H1 (cell line): Measurements from ENCODE around the gene MTF1. TPM values are rescaled to one million over a fixed set of nuclear protein-coding genes. Genes with fewer than 3 reads are reported as not detected.
"Not testable (repeated sequence)": the region's sequence is repeated elsewhere in the genome, so short reads cannot be mapped to it uniquely, and the experiment has no call there.

Source experiments
- CTCF ChIA-PET: fragments of 300-600 bp; sonication (Branson Sonifier 250); formaldehyde crosslinking; loops from one replicate; lab custom pipeline; 2021; ENCODE audit not compliant: partially characterized antibody; lab: Charles Lee
- POLR2A ChIA-PET: fragments of 300-600 bp; sonication (Branson Sonifier 250); formaldehyde crosslinking; loops from one replicate; lab custom pipeline; 2021; ENCODE audit warnings: inconsistent platforms; ENCODE audit not compliant: partially characterized antibody; lab: Charles Lee
- DNase-seq, 2 experiments: peaks; one replicate each; pipeline versions ENCODE4 v3.0.0 to v3.0.0-alpha.2; 2010 to 2022; ENCODE audit warnings: low spot score in 2 of 2, low read depth in 1 of 2, mixed read lengths in 1 of 2
- FAIRE-seq: peaks from 2 replicates; lab custom pipeline; 2011; peaks lifted over from hg19 to GRCh38; lab: Jason Lieb, UNC
- H2AFZ ChIP-seq: 2 replicates; pipeline ENCODE4 v1.8.1; 2012; ENCODE audit warnings: low read length, inconsistent platforms
- H2AK5ac ChIP-seq: 2 replicates; pipeline ENCODE4 v1.6.1; 2013; ENCODE audit warnings: low read depth, low read length
- H2BK120ac ChIP-seq: replicated peaks from 2 replicates; pipeline ENCODE3; 2013; ENCODE audit warnings: low read depth, low read length, inconsistent platforms
- H2BK12ac ChIP-seq: 2 replicates; pipeline ENCODE4 v1.6.1; 2013; ENCODE audit warnings: low read depth, low read length
- H2BK15ac ChIP-seq: 2 replicates; pipeline ENCODE4 v1.6.1; 2013; ENCODE audit warnings: low read length
- H2BK20ac ChIP-seq: 2 replicates; pipeline ENCODE4 v1.6.1; 2013; ENCODE audit warnings: low read length
- H2BK5ac ChIP-seq: 2 replicates; pipeline ENCODE4 v1.6.1; 2013; ENCODE audit warnings: low read depth, low read length
- H3K14ac ChIP-seq: 2 replicates; pipeline ENCODE4 v1.6.1; 2013; ENCODE audit warnings: inconsistent platforms; ENCODE audit not compliant: insufficient read length
- H3K18ac ChIP-seq: 2 replicates; pipeline ENCODE4 v1.6.1; 2013; ENCODE audit warnings: low read length; ENCODE audit errors: extremely low read depth
- H3K23ac ChIP-seq: 2 replicates; pipeline ENCODE4 v1.6.1; 2013; ENCODE audit warnings: inconsistent platforms; ENCODE audit not compliant: insufficient read length
- H3K23me2 ChIP-seq: 2 replicates; pipeline ENCODE4 v1.6.1; 2013; ENCODE audit warnings: low read depth, low read length
- H3K27ac ChIP-seq: 2 replicates; pipeline ENCODE4 v1.6.1; 2011; ENCODE audit warnings: low read depth, low read length, inconsistent platforms
- H3K27me3 ChIP-seq, 4 experiments: replicated peaks in 1 of 4; 1 replicate in 1 of 4; 2 replicates in 3 of 4; pipeline versions ENCODE4 v1.6.1 to v1.8.1; 2011 to 2013; ENCODE audit warnings: low read length in 3 of 4, mild to moderate bottlenecking in 3 of 4, inconsistent platforms in 2 of 4, mixed read lengths in 2 of 4, moderate library complexity in 1 of 4; ENCODE audit not compliant: control insufficient read depth in 3 of 4, insufficient read depth in 3 of 4; ENCODE audit errors: extremely low read depth in 1 of 4
- H3K36me3 ChIP-seq, 4 experiments: 2 replicates each; pipeline versions ENCODE4 v1.6.1 to v1.8.1; 2011 to 2013; ENCODE audit warnings: mild to moderate bottlenecking in 4 of 4, low read length in 3 of 4, moderate library complexity in 2 of 4, control low read depth in 1 of 4, inconsistent platforms in 1 of 4; ENCODE audit not compliant: insufficient read depth in 4 of 4, control insufficient read depth in 2 of 4
- H3K4ac ChIP-seq: replicated peaks from 2 replicates; pipeline ENCODE3; 2013; ENCODE audit warnings: low read length, low read depth, mixed read lengths, inconsistent platforms; ENCODE audit not compliant: insufficient read length
- H3K4me1 ChIP-seq, 4 experiments: replicated peaks in 1 of 4; 1 replicate in 1 of 4; 2 replicates in 3 of 4; pipeline versions ENCODE4 v1.6.1 to v1.8.1; 2011 to 2013; ENCODE audit warnings: low read length in 3 of 4, inconsistent platforms in 2 of 4, mixed read lengths in 1 of 4; ENCODE audit not compliant: insufficient read depth in 4 of 4, control insufficient read depth in 3 of 4
- H3K4me2 ChIP-seq, 2 experiments: 2 replicates each; pipeline versions ENCODE4 v1.6.1 to v1.8.1; 2011 to 2013; ENCODE audit warnings: low read depth in 2 of 2, low read length in 2 of 2, control low read depth in 1 of 2, inconsistent platforms in 1 of 2, mild to moderate bottlenecking in 1 of 2; ENCODE audit not compliant: insufficient read depth in 1 of 2
- H3K4me3 ChIP-seq, 4 experiments: fragments of 200-600, 300-600 bp in 1 of 4; sonication (generic), shearing (Covaris generic), sonication (Bioruptor Twin) in 1 of 4; 2 replicates each; pipeline versions ENCODE4 v1.5.1 to v1.8.1; 2011 to 2016; ENCODE audit warnings: low read length in 4 of 4, low read depth in 3 of 4, control low read depth in 2 of 4, inconsistent platforms in 2 of 4, mild to moderate bottlenecking in 2 of 4, mixed read lengths in 1 of 4, moderate library complexity in 1 of 4; ENCODE audit not compliant: insufficient read depth in 2 of 4; ENCODE audit errors: extremely low read depth in 1 of 4
- H3K56ac ChIP-seq: replicated peaks from 2 replicates; pipeline ENCODE3; 2013; ENCODE audit warnings: low read depth, mild to moderate bottlenecking, mixed read lengths, low read length, inconsistent platforms; ENCODE audit not compliant: insufficient read length
- H3K79me1 ChIP-seq: 2 replicates; pipeline ENCODE4 v1.6.1; 2013; ENCODE audit warnings: low read depth, low read length, control low read depth
- H3K79me2 ChIP-seq, 2 experiments: 2 replicates each; pipeline versions ENCODE4 v1.6.1 to v1.8.1; 2012 to 2013; ENCODE audit warnings: low read length in 2 of 2, mild to moderate bottlenecking in 2 of 2, inconsistent platforms in 1 of 2; ENCODE audit not compliant: insufficient read depth in 2 of 2, control insufficient read depth in 1 of 2
- H3K9ac ChIP-seq, 4 experiments: replicated peaks in 1 of 4; 1 replicate in 1 of 4; 2 replicates in 3 of 4; pipeline versions ENCODE4 v1.6.1 to v1.8.1; 2011 to 2013; ENCODE audit warnings: low read depth in 3 of 4, low read length in 3 of 4, control low read depth in 2 of 4, mild to moderate bottlenecking in 2 of 4, moderate library complexity in 2 of 4, inconsistent platforms in 1 of 4; ENCODE audit errors: extremely low read depth in 1 of 4
- H3K9me3 ChIP-seq, 2 experiments: 2 replicates each; pipeline versions ENCODE4 v1.6.1 to v1.8.1; 2012 to 2013; ENCODE audit warnings: mild to moderate bottlenecking in 2 of 2, moderate library complexity in 2 of 2, control low read depth in 1 of 2, inconsistent platforms in 1 of 2, low read depth in 1 of 2, low read length in 1 of 2, mixed read lengths in 1 of 2; ENCODE audit not compliant: insufficient read depth in 2 of 2
- H4K20me1 ChIP-seq, 2 experiments: replicated peaks in 1 of 2; 2 replicates each; pipeline versions ENCODE3 to v1.8.1; 2011 to 2013; ENCODE audit warnings: inconsistent platforms in 2 of 2, low read length in 2 of 2, mild to moderate bottlenecking in 1 of 2; ENCODE audit not compliant: insufficient read depth in 2 of 2, control insufficient read depth in 1 of 2
- H4K5ac ChIP-seq: 2 replicates; pipeline ENCODE4 v1.6.1; 2013; ENCODE audit warnings: low read length, low read depth, mixed read lengths, inconsistent platforms; ENCODE audit not compliant: insufficient read length
- H4K8ac ChIP-seq: 2 replicates; pipeline ENCODE4 v1.8.0; 2013; ENCODE audit warnings: mild to moderate bottlenecking, moderate library complexity, low read length, inconsistent platforms; ENCODE audit not compliant: insufficient read depth; ENCODE audit errors: extremely low read depth
- H4K91ac ChIP-seq: replicated peaks from 2 replicates; pipeline ENCODE3; 2013; ENCODE audit warnings: low read length, mixed read lengths, inconsistent platforms; ENCODE audit not compliant: insufficient read length
- whole genome bisulfite sequencing, 2 experiments: shearing (Covaris generic) in 1 of 2; methylation state at CpG; one replicate each; pipeline versions ENCODE4 v1.1.6 to v1.1.7; 2013 to 2015; ENCODE audit warnings: low lambda C conversion rate in 2 of 2, mixed read lengths in 2 of 2, inconsistent platforms in 1 of 2, low coverage in 1 of 2, missing lambda C conversion rate in 1 of 2; ENCODE audit not compliant: insufficient replicate concordance in 2 of 2, insufficient coverage in 1 of 2, insufficient read length in 1 of 2; ENCODE audit errors: extremely low coverage in 1 of 2, missing lambda C conversion rate in 1 of 2; 5-methylcytosine and 5-hydroxymethylcytosine counted together
- polyA plus RNA-seq, 7 experiments: library from polyadenylated mRNA; depleted of rRNA in 3 of 7; stranded (reverse) in 5 of 7; unstranded in 2 of 7; fragments of >200 nt in 5 of 7; fragments of 200-250 nt in 2 of 7; gene quantifications; 1 replicate in 5 of 7; 2 replicates in 1 of 7; 4 replicates in 1 of 7; pipeline versions ENCODE4 v1.2.1 to v1.2.3, GENCODE V29; 2011 to 2013; ENCODE audit warnings: missing spikeins in 2 of 7, mixed read lengths in 2 of 7
- total RNA-seq: library from RNA; stranded (reverse); fragmentation: NEBNext Ultra II Directional; extraction: Animal tissue kit (Norgen Biotek cat#: 25700); gene quantifications from 2 replicates; pipeline ENCODE4 v1.2.1, GENCODE V29; 2021

Gene MTF1
- total and polyA plus RNA-seq, 2 of the 8 experiments (the other 6 are each of a cell fraction or from before 2014, with no cell fraction given): 4.0 to 15.5 TPM

GRCh38 chr1:37906591-37906990 lies 47.2 kb upstream of the MTF1 start:
- H2AK5ac ChIP-seq, H2BK15ac ChIP-seq, H3K23ac ChIP-seq, H4K8ac ChIP-seq, H3K18ac ChIP-seq, H3K79me1 ChIP-seq, H2BK12ac ChIP-seq, H2BK120ac ChIP-seq, H3K27me3 ChIP-seq, H3K4me3 ChIP-seq, FAIRE-seq, H3K14ac ChIP-seq, H3K27ac ChIP-seq, H4K5ac ChIP-seq, H3K4me1 ChIP-seq, H3K4me2 ChIP-seq, H2BK20ac ChIP-seq, DNase-seq, H3K36me3 ChIP-seq, H2AFZ ChIP-seq, H3K4ac ChIP-seq, H3K23me2 ChIP-seq, H4K91ac ChIP-seq, POLR2A ChIA-PET, H4K20me1 ChIP-seq, H3K79me2 ChIP-seq, H3K9ac ChIP-seq, H3K56ac ChIP-seq, H2BK5ac ChIP-seq: not testable (repeated sequence)
- H3K9me3 ChIP-seq: peaks cover 11 to 14% of the 10 kb centered on the region in 2 experiments; a peak in 3 of 4 replicates
- WGBS, 2 experiments: 84% methylated on average over 3 of the region's 3 CpGs; no CpG with 5 or more reads in 1 of the 2 experiments
- CTCF ChIA-PET: interaction anchor here (0.6 kb wide), 1 partner anchor 1762 kb away, joined by 4 read pairs; no protein-coding TSS in a partner anchor
